GM21423 (cell line): ENCODE measurements around the gene MINAR1.
"Not testable (repeated sequence)": the region's sequence is repeated elsewhere in the genome, so short reads cannot be mapped to it uniquely, and the experiment has no call there.

Experiments
- ATAC-seq: cut with Tn5 transposase; IDR thresholded peaks from one replicate; pipeline ENCODE4 v1.9.1; 2021; ENCODE audit warnings: mild to moderate bottlenecking, moderate library complexity; ENCODE audit not compliant: unreplicated experiment

Gene MINAR1, protein sequence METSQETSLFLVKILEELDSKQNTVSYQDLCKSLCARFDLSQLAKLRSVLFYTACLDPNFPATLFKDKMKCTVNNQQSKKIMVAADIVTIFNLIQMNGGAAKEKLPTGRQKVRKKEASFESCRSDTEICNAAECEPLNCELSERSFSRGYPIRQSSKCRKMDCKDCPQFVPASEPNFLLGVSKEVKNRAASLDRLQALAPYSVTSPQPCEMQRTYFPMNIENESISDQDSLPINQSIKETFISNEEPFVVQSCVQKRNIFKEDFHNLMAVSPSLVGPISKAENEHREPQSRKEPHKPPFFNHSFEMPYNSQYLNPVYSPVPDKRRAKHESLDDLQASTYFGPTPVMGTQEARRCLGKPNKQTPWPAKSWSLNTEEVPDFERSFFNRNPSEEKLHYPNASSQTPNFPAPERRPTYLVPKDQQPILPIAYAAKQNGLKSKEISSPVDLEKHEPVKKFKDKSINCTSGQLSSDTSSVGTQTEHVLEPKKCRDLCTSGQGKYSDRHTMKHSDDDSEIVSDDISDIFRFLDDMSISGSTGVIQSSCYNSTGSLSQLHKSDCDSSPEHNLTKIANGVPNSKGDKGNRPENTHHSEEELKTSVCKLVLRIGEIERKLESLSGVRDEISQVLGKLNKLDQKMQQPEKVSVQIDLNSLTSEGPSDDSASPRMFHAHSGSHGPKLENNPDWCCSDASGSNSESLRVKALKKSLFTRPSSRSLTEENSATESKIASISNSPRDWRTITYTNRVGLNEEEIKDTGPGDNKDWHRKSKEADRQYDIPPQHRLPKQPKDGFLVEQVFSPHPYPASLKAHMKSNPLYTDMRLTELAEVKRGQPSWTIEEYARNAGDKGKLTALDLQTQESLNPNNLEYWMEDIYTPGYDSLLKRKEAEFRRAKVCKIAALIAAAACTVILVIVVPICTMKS

DNA sequence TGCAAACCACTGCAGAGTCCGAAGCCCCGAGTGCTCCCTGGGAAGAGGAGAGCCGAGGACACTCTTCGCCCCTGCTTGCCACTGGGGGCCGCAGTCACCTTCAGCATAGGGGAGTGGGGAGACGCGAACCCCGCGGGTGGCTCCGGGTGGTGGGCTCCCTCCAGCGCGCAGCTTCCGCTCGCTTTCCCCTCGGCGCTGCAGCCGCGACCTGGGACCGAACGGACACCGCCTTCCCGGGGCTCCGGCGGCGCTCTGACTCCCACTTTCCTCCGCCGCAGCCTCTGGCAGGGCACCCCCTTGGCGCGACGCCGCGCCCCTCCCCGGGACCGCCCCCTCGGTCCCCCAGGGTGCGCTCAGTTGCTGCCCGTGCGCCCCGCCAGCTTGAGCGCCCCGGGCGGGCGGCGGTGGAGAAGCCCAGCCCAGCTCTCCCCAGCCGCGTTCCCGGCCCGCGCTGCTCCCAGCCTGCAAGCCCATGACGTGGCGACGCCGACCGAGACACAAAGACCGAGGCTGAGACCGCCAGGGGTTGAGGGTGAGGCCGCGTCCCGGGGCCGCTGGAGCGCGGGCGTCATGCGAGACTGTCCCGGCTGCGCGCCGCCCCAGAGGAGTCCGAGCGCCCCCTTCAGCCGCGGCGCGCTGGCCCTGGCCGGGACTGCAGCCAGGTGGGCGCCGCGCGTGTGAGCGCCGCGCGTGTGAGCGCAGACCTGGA is at the start of gene MINAR1:
MINAR1 (plus strand) TSS at position 701 of the 709 bp plus-strand sequence. CDS start 23,812 bp downstream, outside the sequence.
- no peak for ATAC-seq

DNA sequence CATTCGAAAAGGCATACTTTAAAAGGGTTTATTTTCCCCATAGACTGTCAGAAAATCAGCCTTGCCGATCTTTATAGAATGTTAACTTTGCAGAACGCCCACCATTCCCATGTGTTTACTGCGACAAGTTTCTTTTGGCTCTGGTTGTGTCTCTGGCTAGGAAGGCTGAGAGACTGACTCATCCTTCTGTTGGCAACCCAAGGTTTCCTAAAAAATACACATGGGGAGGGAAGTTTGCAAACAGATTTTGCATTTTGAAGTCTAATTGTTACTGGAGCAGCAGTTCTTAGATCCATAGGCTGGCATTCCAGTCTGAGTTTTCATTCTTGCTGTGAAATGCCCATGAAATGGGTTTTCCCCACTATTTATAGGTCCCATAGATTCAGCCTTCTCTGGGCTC is 37.9 kb upstream of the MINAR1 start:
- ATAC-seq = no peak

DNA sequence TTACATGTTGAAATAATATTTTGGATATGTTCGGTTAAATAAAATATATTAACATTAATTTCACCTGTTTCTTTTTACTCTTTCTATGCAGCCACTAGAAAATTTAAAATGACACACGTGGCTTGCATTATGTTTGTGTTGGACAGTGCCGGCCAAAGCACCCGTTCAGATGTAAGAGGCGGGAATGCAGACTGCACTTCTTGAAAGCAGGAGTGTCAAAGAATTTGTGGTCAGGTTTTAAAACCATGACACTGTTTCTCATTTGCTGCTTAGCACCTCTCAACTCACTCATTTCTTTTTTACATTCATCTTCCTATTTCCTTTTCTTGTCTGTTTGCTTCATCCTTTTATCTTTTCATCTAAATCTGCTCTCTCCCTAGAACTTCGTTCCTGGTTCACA is 35.3 kb upstream of the MINAR1 start:
- ATAC-seq = no peak

DNA sequence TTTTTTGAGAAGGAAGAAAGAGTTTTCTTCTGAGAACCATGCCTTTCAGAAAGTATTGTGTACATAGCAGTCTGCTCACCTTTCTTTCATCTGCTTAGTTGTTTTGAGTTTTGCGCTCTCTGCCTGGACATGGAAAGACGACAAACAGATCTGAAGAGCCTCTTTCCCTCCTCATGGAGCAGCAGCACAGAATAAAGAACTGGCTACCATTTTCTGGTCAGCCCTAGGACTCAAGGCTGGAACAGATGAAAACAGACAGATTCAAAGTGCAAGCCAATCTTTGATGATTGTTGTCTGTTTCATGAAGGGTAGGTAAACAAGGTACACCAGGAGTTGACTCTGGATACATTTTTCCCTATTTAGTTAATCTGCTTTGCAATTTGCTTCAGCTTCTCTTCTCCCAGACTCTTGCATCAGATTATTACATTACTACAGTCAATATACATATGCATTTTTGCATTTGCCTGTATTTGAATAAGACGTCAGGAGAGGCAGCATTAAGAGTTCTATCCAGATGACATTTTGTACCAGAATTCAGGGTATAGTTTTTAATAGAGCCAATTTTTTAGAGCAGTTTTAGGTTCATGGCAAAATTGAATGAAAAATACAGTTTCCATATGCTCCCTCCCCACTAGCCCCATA is 34.7 kb upstream of the MINAR1 start:
- no peak for ATAC-seq

DNA sequence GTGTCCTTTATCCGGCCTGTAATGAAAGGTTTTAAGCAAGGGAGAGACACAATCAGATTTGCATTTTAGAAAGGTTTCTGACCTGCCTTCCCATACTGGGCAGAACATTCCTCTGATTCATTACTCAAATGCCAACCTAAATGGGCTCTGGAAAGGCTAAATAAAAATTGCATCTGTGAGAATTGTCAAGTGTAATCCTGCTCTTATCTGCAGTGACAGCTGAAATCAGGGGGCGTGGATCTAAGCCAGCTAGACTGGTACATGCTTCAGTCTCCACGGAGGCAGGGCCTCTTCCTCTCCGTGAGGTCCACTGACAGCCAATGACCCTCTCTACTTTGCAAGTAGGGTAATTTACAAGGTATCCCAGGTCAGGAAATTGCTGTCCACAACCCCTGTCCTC is 32.5 kb upstream of the MINAR1 start:
- no peak for ATAC-seq

DNA sequence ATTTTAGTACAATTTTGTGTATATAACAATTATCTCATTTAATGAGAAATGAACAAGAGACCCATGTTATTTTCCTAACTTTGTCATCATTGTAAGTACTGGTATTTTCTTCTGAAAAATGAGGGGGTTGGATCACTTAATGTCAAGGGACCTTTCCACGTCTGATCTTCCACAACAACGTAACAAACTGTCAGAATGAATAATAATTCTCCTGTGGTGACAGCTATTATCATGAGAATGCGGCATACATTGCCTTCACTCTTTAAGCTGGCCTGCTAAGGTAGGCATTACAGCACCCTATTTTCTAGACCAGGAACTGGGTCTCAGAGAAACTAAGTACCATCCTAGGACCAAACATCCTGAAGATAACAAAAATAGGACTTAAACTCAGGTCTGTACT is 31.5 kb upstream of the MINAR1 start:
- no peak for ATAC-seq

DNA sequence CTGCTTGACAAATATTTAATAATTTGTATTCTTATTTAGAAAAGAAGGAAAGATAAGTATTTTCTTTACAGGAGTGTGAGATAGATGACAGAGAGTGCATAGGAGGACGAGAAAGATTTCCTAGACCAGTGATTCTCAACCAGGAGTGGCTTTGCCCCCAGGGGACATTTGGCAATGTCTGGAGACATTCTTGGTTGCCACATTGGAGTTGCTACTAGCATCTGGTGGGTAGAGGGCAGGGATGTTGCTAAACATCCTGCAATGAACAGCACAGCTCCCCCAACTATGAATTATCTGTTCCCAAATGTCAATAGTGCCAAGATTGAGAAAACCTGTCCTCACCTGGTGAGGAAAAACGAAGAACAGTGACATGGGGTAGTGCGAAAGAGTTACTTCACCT is 30.8 kb upstream of the MINAR1 start:
- ATAC-seq = no peak

DNA sequence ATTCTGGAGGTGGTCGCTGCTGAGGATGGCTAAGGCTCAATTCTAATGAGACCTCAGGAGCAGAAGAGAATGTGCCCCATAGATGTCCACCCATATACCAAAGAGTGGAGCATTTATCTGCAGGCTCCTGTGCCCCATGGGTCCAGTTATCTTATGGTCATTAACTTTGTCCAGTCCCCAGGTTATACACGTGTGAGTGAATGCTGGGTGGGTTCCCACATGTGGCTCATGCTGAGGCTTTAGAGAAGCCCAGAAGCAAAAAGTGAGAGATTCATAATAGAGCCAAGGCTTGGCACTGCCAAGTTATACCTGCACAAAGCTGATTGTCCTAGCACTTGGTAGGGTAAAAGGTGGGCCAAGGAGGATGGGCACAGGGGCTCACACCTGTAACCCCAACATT is 30.0 kb upstream of the MINAR1 start:
- no peak for ATAC-seq

DNA sequence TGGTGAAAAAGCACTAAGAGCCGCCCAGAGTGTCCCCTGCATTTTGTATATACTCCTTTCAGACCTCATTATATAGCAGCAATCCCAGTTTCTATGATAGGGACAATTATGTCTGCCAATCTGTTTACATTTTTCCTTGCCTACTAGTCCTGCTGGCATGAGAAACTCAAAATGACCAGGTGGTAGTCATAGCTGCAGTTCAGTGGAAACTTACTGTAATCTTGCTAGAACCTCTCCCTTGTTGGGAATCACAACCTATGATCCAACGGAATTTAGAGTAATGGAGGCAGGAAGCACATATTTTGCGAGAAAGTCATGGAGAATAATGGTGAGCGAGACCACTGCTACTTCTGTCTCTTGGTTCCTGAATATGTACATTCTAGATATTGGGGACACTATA is 28.6 kb upstream of the MINAR1 start:
- no peak for ATAC-seq

DNA sequence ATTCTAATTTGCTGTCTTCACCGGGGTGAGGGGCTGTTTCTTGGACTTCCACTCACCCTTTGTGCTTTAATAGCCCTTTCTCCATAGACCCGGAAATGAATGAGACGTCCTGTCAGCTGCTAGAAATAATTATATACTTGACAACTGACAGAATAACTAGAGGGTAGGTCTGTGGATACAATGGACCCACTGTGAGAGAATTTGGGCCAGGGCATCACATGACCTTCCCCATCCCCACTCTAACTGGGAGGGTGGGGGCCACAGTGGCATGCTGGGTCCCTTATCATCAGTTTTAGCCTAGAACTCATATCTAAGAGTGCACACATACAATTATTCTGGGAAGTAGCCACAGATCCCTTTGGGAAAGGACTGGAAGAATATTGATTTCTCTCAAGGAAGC is 25.9 kb upstream of the MINAR1 start:
- ATAC-seq = no peak

DNA sequence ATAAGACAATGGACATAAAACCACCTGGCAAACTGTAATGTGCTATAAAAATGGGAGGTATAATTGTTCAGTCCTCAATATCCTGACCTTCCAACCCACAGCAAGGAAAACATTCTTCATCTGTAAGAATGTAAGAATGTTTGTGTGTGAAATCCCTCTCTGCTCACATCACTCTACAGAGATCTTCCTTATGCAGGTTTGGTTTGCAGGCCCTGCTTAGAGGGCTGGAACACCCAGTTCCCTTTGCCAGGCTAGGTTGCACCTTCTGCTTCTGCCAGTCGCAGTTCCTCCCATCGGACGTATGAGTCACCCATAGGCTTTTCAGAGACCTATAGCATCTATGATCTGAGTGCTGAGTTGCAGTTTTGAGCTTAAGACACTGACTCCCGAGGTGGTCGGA is 24.1 kb upstream of the MINAR1 start:
- ATAC-seq = no peak

DNA sequence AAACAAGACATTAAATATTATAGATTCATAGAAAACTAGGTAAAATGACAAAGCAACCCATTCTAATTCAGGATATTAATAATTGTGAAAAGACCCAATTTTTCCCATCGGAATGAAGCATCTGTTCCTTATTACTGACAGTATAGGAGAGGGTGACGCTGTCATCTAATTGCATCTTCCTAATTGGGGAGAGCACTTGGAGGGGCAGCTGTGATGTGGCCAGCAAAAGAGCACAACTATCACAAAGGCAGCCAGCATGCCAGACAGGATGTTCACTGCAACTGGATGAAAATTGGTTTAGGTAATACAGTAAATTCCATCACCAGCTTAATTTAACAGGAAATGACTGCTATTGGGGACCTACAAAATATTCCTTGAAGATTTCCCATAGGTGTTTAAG is 21.9 kb upstream of the MINAR1 start:
- no peak for ATAC-seq

DNA sequence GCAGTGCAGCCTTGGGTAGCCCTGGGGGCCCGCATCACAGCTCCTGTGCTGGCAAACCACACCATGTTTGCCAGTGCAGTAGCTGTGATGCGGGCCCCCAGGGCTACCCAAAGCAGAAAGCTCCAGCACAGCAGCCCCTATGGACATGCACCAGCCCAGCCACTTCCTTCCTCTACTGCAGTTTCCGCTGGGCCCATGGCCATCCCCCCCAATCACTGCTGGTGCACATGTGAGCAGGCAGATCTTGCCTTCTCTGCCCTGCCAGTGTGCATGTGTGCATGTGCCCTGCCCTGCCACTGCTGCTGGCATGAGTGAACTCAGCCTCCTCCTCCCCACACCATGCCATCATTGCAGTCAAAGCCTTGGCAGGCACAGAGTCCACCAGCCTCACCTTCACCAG is 20.1 kb upstream of the MINAR1 start:
- ATAC-seq = no peak

DNA sequence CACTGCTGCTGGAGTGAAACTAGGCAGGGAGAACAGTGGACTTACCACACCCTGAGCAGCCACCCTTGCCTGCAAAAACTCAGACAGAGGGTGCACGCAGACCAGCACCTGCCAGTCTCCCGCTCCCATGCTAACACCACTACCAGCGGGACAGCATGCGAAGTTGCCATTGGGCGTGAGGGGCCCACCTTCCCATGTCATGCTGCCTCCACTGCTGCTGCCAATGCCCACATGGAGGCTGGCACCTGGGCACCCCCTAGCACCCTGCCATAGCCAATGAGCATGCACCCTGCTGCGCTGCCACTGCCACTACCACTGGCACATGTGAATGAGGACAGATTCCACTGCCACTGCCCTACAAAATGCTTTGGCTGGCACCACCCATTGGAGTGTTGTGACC is 19.7 kb upstream of the MINAR1 start:
- ATAC-seq = no peak

DNA sequence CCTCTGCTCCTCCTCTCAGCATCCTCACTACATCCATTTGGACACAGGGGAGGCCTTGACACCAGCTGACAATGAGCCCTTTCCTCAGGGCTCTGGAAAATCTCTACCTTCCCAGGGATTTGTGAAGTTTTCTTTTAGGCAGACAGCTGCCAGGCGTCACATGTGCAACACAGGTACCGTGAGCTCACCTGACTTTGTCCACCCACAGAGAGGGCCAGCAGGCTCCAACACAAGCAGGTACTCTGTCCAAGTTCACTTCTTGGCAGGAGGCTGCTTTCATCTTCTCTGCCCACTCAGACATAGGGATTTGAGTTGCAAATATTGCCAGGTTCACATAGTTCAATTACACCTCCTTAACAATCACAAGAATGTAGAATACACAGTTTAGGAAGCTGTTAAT is 15.3 kb upstream of the MINAR1 start:
- ATAC-seq = no peak

DNA sequence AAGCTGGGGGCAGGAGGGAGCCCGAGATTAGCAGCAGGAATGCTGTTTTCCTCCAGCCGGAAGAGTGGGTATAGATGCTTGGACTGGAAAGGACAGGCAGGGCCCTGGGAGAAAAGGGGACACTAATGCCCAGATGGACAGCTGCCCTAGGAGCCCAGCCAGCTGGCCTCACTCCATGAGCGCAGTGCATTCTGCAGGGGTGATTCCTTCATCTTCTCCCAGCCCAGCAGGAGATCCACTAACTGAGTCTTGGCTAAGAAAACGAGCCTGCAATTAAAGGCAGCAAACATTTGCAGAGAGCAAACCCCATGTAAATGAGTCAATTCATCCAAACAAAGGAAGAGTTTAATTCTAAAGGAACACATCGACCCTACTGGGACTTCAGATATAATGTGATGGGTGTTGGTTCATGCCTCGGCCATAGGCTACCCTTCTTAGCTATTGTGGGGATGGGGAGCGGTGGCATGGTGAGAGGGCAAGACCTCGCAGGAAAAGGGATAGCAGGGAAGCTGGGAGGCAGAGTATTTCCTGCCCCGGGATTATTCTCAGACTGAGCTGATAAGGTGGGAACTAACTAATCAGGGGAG is 13.3 kb upstream of the MINAR1 start:
- ATAC-seq = no peak

DNA sequence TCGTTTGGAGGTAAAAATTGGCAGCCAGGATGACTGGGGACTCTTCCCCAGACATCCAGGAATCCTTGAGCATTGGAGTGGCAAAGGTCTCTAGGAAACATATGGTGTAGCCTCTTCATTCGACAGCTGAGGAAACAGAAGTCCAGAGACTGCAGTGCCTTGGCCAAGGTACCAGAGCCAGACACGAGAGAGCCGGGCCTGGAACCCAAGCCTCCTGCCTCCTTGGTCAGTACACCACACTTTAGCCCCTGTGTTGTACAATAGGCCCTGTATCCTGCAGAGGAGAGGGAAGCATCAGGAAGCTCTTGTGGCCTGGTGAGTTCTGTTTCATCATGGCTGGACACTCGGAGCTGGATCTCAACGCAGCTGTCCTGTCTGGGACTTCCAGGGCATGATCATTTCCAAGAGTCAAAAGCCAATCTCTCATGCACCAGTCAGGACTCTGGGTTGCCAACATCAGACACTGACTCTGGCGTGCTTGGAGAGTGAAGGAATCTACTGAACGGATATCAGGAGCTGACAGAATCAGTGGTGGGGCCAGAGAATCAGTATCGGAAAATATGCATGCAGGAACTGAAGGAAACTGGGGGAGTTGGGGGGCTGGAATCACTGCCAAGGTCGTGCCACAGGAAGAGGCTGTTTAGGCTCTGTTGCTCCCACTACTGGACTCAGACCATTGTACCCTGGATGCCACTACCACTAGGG is 6.4 kb upstream of the MINAR1 start:
- no peak for ATAC-seq

DNA sequence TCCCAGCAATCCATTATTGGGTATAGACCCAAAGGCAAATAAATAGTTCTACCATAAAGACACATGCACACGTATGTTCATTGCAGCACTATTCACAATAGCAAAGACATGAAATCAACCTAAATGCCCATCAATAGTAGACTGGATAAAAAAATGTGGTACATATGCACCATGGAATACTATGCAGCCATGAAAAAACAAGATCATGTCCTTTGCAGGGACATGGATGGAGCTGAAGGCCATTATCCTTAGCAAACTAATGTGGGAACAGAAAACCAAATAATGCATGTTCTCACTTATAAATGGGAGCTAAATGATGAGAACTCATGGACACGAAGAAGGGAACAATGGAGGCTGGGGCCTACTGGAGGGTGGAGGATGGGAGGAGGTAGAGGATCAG is 5.2 kb upstream of the MINAR1 start:
- ATAC-seq = not testable (repeated sequence)

DNA sequence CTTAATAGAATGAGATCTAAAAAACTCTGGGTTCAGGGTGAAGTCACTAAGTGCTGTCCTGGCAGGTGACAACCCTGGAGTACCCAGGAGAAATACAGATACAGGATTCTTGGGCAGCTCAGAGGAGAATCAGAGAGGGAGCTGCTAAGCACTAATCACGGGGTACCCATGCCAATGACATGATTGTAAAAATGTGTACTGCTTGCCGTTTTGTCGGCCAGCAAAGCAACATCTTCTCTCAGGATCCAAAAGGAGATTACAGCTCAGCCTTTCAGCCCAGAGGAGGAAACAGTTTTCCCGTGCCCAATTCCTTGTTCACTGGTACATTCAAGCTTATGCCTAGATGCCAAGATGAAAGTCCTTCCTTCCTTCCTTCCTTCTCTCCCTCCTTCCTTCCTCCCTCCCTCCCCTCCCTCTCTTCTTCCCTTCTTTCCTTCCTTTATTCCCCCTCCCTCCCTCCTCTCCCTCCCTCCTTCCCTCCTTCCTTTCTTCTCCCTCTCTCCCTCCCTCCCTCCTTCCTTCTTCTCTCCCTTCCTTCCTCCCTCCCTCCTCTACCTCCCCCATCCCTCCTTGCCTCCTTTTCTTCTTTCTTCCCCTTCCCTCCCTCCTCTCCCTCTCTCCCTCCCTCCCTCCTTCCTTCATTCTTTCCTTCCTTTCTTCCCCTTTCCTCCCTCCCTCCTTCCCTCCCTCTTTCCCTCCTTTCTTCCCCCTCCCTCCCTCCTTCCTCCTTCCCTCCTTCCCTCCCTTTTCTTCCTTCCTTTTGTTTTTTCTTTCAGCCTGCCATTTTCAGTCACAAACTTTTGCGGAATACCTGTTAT is 4.1 kb upstream of the MINAR1 start:
- no peak for ATAC-seq
